IPS-18c (cell line): ENCODE data around the gene CFC1B.
"Not testable (repeated sequence)": the region's sequence is repeated elsewhere in the genome, so short reads cannot be mapped to it uniquely, and the experiment has no call there.

ENCODE experiments used
- H3K4me3 ChIP-seq: 2 replicates; pipeline ENCODE4 v1.7.0; 2013; ENCODE audit warnings: low read depth, mild to moderate bottlenecking, low read length, moderate library complexity; ENCODE audit not compliant: insufficient read depth
- H3K9me3 ChIP-seq: one replicate; pipeline ENCODE4 v1.6.1; 2013; ENCODE audit warnings: mild to moderate bottlenecking, low read length, moderate library complexity; ENCODE audit not compliant: control insufficient read depth, insufficient read depth

Gene CFC1B

DNA sequence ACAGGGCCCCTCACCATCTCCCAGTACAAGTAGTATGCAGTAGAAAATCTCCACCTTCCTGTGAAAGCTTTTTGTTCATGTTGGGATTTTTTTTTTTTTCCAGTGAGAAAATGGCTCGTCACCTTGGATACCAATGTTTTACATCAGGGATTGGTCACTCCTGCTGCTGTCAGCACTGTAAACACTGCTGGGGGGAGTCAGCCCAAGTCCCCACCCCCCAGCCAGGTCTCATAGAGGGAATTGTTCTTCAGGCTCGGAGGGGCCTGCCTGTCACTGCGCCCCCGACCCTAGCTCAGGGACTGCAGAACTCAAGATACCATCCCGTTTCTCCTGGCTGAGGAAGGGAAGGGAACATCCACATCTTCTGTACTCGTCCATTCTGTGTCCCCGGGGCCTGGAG, at the start of gene CFC1B:
CFC1B (plus strand) TSS at position 231 of the 400 bp plus-strand sequence. CDS start 263 bp downstream, outside the sequence.
- not testable (repeated sequence) for H3K4me3 ChIP-seq

DNA sequence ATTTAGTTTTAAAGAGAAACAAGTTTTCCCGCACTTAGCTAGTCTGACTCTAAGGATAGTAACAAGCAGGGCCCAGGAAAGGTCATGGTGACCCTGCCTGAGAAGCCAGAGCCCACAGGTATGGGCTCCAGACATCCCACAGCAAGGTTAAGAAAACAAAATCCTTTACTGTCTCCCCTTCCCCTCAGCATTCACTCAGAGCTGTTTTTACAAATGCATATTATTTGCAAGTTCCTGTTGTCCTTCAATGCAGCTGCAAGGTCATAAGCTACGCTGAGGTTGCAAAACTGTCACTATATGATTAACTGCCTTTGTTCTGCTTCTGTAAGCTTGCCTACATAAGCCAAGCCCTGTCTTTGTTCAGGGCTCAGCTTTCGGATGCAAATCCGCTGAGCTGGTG, 29.9 kb upstream of the CFC1B start:
- H3K9me3 ChIP-seq, H3K4me3 ChIP-seq: not testable (repeated sequence)

More for the DNA sequence above, at the start of gene CFC1B:
- not testable (repeated sequence) for H3K9me3 ChIP-seq

DNA sequence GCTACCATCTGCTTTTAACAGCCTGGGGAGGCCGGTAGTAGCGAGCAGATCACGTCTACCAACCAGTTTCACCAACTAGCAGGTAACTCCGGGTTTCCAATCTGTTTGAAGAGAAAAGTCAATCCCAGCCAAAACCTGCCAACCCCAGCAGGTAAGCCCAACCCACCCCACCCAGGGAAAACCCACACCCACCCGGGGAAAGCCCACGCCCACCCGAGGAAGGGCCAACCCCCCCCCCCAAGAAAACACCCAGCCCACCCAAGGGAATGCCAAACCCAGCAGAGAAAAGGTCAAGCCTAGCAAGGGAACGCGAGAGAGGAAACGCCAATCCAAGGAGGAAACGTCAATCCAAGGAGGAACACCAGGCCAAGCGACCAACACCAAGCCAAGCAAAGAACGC, 11.8 kb upstream of the CFC1B start, which contains the start of gene POTEI:
POTEI (minus strand) TSS at position 101 of the 400 bp plus-strand sequence; CDS start at position 8, 93 bp downstream.
- not testable (repeated sequence) for H3K9me3 ChIP-seq, H3K4me3 ChIP-seq

DNA sequence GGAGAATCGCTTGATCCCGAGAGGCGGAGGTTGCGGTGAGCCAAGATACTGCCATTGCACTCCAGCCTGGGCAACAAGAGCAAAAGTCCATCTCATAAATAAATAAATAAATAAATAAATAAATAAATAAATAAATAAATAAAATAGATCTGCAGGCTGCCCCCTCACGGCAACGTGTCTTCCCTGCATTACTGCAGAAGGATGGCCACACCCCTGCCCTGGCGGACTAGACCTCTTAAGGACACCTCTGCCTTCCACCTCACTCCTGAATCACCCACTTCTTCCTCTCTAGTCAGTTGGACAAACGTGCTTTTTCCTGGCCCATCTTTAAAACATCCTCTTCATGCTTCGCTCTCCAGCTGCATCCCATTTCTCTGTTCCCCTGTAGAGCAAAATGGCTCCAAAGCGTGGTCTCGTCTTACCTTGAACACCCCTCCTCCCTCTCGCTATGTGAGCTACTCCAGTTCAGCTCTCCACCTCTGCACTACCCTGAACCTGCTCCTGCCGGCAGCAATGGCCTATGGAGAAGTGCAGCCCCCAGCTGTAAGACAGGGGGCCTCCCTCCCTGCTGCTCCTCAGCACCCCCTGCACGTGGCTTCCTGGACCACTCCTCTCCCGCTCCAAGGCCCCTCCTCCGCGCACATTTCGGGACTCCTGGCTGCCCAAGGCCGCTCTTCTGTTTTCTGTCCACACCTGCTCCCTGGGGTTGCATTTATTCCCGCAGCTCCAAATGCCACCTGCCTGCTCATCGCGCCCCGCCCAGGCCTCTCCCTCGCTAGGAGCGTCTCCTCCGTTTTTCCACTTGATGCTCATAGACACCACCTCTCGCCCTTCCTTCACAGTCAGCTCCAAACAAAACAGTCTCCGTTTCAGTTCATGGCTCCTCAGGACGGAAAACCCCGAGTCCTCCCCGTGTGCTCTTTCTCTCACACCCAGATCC, 9.9 kb upstream of the CFC1B start:
- H3K9me3 ChIP-seq, H3K4me3 ChIP-seq: not testable (repeated sequence)

DNA sequence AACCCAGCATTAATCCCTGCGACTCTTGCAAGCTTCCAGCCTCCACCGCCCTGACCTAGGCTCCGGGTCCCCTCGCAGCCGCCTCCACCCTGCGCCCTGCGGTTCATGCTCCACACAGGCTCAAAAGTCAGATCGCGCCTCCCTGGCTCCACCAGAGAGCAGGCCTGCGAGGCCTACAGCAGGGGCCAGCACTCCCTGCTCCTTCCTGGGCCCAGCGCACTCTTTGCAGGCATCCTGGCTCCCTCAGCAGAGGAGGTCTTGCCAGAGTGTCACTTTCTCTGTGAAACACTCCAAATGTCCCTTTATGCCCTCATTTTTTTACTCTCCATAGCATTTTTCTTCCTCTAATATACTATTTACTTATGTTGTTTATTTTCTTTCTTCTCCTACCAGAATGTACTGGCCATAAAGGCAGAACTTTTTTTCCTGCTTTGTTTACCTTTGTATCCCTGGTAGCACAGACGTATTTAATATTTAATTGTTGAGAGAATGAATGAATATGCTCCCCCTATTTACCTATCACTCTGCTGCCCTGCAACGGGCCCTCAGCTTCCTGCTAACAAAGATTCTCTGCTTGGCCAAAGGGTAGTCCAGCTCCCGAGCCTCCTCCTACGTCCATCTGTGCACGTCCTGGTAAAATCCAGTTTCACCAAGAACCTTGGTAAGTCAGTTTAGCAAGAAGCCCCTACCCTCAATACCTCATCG, 9.1 kb upstream of the CFC1B start:
- H3K4me3 ChIP-seq, H3K9me3 ChIP-seq: not testable (repeated sequence)

DNA sequence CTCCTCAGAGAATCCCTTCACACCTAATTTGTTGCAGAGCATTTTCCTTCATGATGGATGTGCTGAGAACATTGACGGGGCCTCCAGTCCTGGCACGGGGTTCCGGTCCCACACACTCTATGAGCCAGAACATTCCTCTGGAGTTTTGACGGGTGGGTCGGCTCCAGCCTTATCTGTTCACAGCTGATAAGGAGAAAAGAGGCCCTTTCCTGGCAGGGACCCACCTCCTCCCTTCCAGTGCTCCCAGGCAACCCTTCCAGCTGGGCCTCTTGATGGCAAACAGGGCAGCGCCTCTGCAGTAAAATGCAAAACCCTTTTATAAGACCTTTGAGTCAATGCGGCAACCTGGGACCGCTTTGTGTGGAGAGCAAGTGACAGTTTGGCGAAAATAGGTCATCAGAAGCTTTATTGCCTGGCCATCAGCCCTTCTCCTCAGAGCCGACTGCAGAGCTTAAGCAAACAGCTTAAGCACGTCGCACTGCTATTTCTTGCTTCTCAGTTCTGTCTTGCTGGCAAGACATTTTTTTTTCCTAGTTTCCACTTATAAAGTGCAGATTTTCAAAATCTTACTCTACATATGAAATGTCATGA, 2.4 kb upstream of the CFC1B start:
- not testable (repeated sequence) for H3K9me3 ChIP-seq, H3K4me3 ChIP-seq

DNA sequence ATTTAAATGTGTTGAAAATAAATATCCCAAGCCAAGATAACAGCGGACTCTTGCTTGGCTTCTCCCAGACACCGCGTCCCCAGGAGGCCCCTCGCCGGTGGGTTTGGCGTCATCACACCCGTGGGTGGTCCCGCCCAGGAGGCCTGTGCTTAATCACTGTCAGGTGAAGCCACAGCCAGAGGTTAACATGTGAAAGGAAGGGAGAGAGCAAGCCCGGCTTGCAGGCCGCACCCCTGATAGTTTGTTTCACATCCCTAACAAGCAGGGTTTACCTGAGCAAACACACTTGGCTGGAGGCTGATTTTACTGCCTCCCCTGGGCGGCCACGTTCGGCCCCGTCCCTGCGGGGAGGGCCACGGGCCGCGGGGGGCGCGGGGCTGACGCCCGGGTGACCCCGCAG, 1.4 kb downstream of the CFC1B start:
- not testable (repeated sequence) for H3K4me3 ChIP-seq, H3K9me3 ChIP-seq

DNA sequence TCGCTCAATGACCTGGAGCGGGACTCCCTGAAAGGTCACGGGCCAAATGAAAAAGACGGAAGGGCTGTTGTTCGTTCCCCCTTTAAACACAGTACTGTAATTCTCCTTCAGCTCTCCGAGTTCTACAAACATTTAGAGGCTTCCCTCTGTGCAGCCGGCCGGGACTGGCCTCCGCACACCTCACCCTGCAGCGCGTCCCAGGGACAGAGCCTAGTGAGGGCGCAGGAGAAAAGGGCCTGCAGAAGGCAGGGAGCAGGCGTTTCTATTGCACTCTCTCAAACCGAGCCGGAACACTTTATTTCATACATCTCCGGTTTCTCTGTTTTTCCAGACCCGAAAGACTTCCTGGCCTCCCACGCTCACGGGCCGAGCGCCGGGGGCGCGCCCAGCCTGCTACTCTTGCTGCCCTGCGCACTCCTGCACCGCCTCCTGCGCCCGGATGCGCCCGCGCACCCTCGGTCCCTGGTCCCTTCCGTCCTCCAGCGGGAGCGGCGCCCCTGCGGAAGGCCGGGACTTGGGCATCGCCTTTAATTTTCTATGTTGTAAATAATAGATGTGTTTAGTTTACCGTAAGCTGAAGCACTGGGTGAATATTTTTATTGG, 6.4 kb downstream of the CFC1B start:
- H3K9me3 ChIP-seq, H3K4me3 ChIP-seq: not testable (repeated sequence)

DNA sequence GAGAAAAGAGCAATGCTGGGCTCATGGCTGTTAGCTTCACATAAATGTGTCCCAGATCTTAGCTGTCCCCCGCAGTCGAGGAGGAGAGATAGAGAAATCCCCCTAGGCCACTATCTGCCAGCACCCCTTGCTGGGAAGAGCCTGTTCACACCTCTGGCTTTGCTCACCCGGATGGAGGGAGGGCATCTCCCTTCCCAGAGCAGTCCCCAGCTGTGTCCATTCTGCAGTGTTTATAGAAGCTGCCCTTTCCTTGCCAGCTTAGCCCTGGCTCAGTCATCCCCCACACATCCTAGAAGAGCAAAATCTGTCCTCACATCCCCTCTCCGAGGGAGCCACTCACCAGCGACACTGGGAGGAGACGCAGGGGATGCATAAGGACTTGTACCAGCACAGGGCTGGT, 8.5 kb downstream of the CFC1B start:
- H3K9me3 ChIP-seq, H3K4me3 ChIP-seq: not testable (repeated sequence)

DNA sequence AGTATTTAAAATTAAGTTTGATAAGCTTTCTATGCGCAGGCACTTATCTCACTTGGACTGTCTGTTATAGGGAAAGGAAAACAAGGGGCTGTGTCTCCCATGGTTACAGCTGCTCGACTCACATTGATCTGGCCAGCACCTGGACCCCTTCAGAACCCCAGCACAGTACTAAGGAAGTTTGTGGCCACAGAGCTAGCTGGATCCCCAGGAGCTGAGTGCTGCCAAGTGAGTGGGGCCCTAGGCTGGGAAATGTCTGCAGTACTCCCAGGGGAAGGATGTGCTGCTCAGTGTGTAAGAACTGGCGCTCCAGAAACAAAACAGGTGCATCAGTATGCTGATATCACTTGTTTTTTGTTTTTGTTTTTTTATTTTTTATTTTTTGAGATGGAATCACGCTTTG, 9.2 kb downstream of the CFC1B start:
- not testable (repeated sequence) for H3K9me3 ChIP-seq, H3K4me3 ChIP-seq

DNA sequence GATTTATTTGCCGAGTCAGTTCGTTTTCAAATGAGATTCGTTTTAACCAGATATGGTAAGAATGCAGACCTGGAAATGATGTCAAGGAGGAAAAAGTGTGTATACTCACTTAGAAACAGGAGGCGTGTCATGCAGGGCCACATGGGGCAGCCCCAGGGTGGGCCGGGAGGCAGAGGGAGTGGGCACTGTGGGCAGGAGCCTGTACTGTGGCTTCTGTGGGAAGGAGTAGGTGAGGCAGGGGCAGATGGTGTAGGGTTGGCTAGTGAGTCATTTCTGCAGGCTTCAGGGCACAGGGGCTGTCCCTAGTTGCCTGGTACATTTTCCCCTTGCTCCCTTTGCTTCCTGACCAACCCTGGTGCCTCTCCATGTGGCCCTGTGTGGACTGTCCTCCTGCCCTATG, 10.2 kb downstream of the CFC1B start:
- H3K9me3 ChIP-seq, H3K4me3 ChIP-seq: not testable (repeated sequence)

DNA sequence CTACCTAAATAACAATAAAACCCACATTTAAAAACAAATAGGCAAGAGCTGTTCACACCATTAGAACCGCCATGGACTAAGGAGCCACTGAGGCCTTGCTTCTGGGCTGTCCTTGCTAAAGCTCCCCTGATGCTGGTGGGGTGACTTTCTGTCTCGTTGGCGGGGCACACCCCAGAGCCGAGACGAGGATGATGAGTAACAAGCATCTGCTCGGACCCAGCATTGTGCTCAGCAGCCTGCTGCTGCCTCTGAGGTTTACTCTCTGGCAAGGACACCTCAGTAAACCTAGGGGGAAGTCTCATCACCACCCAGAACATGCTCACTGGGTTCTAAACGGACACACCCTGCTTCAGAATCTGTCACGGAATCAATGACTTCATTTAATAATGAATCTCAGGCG, 10.7 kb downstream of the CFC1B start:
- not testable (repeated sequence) for H3K9me3 ChIP-seq, H3K4me3 ChIP-seq

DNA sequence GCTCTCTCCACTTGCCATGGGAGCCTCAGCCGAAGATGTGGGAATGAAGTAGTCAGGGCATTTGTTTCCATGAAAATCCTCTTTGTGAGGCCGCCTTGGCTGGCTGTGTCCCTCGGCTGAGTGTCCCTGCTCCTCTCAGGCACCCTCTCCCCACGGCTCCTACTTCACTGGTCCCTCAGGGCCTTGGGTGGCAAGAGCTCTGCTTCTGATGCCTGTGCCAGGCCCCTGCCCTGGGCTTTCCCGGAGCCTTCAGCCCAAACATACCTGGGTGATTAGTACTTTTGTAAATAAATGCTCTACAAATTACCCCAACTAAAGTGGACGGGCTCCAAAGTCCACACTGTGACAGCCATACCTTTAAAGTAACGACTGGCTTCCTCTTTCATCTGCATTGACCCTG, 15.6 kb downstream of the CFC1B start:
- not testable (repeated sequence) for H3K9me3 ChIP-seq, H3K4me3 ChIP-seq

DNA sequence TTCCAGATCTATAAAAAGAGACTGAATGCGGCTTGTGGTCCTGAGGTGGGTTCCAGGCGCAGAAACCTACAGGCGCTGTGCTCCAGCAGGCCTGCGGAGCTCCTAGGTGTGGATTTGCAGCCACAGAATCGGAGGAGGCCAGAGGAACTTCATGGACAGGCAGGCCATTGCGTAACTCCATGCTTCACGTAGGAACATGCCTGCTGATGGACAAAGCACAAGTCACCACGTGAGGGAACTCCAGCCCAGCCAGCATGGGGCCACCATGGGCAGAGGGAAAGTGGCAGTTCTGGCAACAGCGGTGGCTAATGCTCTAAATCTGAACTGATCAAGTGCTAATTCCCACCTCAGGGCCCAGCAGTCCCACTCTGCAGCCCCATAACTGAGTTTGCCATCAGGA, 17.2 kb downstream of the CFC1B start:
- not testable (repeated sequence) for H3K4me3 ChIP-seq

DNA sequence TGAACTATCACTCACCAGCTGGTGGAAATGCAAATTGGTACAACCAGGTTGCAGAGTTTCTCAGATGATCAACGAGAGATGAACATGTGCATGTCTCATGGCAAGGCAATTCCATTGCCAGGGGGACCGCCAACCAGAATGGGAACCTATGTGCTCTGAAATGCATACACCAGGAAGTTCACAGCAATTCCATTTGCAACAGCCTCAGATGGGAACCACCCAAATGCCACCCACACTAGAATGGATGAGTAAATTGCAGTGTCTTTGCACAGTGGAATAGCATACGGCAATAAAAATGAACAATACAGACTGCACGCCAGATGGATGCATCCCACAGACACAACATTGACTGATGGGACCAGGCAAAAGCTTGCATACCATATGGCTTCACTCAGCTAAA, 21.8 kb downstream of the CFC1B start:
- not testable (repeated sequence) for H3K4me3 ChIP-seq, H3K9me3 ChIP-seq

More for the DNA sequence above, 17.2 kb downstream of the CFC1B start:
- H3K9me3 ChIP-seq, result not testable (repeated sequence)

DNA sequence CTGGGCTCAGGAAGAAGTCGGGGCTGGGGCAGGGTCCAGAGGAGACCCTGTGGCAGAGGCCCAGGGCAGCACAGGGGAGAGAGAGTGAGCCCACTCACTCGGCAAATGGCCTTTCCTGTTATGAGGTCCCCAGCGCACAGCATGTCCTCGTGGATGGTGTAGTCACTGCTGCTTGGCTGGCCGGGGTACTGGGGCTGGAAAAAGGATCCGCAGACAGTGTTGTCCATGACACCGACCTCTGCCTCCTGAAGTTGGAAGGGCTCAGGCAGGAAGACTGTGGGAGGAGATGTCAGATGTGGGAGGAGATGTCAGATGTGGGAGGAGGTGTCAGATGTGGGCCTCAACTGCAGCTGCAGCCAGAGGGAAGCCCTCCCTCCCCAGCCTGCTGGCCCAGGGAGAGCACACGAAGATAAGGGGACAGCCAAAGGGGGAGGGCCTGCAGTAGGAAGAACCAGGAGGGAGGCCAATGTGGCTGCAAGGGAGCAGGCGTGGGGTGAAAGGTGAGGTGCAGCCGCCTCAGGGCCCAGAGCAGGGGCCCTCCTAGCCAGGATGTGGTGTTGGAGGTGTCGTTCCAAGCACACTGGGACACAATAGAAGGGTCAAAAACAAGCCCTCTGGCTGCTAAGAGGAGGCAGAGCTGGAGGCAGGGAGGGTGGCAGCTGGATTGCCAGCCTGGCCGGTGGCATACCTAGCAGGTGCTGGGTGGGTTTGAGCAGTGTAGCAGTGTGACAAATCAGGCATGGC, 22.9 kb downstream of the CFC1B start:
- not testable (repeated sequence) for H3K4me3 ChIP-seq, H3K9me3 ChIP-seq

DNA sequence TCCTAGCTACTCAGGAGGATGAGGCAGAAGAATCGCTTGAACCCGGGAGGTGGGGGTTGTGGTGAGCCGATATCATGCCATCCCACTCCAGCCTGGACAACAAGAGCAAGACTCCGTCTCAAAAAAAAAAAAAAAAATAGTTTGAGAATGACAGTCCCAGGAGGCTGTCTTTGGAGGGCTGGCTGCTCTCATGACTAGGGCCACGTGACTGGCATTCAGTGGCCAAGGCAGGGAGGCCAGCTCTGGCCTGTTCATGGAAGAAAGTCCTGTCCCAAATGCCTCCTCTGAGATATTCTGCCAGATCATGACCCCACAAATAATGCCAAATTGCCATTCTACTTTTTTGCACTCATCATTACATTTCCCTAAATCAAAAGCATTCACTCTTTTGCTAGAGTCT, 24.0 kb downstream of the CFC1B start:
- not testable (repeated sequence) for H3K4me3 ChIP-seq, H3K9me3 ChIP-seq
